ENCODE results near the gene ZNF536. TPM values are rescaled to one million over a fixed set of nuclear protein-coding genes. Genes with fewer than 3 reads are reported as not detected.

The ZNF536 gene
- total RNA-seq, 1 donor from 2014 or later, result 0.43 TPM

DNA sequence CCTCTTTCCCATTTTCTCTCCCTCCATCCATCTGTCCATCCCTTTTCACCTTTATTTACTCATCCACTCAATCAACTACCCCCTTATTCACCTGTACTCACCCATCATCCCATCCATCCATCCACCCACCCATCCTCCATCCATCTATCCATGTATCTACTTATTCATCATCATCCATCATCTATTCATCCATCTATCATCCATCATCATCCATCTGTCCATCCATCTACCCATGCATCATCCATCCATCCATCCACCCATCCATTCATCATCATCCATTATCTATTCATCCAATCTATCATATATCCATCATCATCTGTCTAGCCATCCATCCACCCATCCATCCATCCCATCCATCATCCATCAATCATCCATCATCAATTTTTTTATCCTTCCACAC, 48.3 kb upstream of the ZNF536 start:
- Mint-ChIP-seq H3K4me1 (ENCODE audit: low read depth, unreplicated experiment) (no peaks in the 10 kb centered on the region), H3K27me3 (ENCODE audit: low read depth, unreplicated experiment) (peaks cover 16% of the 10 kb centered on the region), H3K4me3 (ENCODE audit: unreplicated experiment) (no peak overlapping the region), H3K36me3 (ENCODE audit: low read depth, unreplicated experiment) (no peaks in the 10 kb centered on the region), H3K9me3 (ENCODE audit: unreplicated experiment) (peaks cover 2% of the 10 kb centered on the region), H3K27ac (ENCODE audit: unreplicated experiment) (no peak overlapping the region)
- DNase-seq (ENCODE audit: low read depth) (no peak), FAIRE-seq (no peak)
- Histone ChIP-seq H3K4me2 (ENCODE audit: low read length) (no peak overlapping the region), H3K4me3 (ENCODE audit: insufficient read depth, low read depth, low read length) (no peak overlapping the region), H3K27me3 (ENCODE audit: insufficient read depth, low read length) (no peaks in the 10 kb centered on the region), H4K20me1 (ENCODE audit: insufficient read depth, low read length) (no peaks in the 10 kb centered on the region), H3K79me2 (ENCODE audit: insufficient read depth, low read length) (no peaks in the 10 kb centered on the region), H2AFZ (ENCODE audit: low read depth, low read length) (no peak overlapping the region), H3K9ac (ENCODE audit: low read length) (no peak overlapping the region), H3K36me3 (ENCODE audit: insufficient read depth, low read length) (no peaks in the 10 kb centered on the region), H3K9me3 (ENCODE audit: insufficient read depth, low read depth, low read length) (peaks cover 5% of the 10 kb centered on the region), H3K4me1 (ENCODE audit: insufficient read depth, low read length) (no peaks in the 10 kb centered on the region), H3K27ac (ENCODE audit: low read depth, low read length) (no peak overlapping the region)
- TF ChIP-seq CTCF (IDR thresholded peaks at IDR 0.05; ENCODE audit: insufficient read depth, low read depth, low read length) (no peak), EZH2 (IDR thresholded peaks at IDR 0.05; ENCODE audit: insufficient read depth, low read length) (no peak)

DNA sequence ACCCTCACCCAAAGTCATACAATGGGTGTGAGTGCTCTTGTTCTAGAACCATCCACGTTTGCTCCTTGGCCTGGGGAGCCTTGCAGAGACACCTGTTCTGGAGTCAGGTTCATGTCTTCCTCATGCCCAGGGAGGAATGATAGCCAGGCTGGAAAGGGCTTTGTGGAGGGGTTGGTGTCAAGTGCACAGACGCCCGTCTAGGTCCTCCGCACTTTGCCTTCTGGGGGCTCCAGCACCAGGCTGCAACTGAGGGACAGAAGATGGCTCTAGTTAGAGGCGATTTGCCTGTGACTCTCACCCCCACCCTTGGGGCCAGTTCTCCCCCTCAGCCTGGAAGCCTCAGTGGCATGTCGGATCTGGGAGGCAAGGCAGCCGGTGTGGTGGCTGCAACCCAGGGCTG, 47.2 kb upstream of the ZNF536 start:
- TF ChIP-seq EZH2 (IDR thresholded peaks at IDR 0.05; ENCODE audit: insufficient read depth, low read length) (no peak), CTCF (IDR thresholded peaks at IDR 0.05; ENCODE audit: insufficient read depth, low read depth, low read length) (no peak)
- H2AFZ ChIP-seq (ENCODE audit: low read depth, low read length), result no peak overlapping the region
- H3K36me3 Mint-ChIP-seq (ENCODE audit: low read depth, unreplicated experiment), result no peaks in the 10 kb centered on the region
- no peaks in the 10 kb centered on the region for H3K36me3 ChIP-seq (ENCODE audit: insufficient read depth, low read length)
- H3K4me3 Mint-ChIP-seq (ENCODE audit: unreplicated experiment), result no peak overlapping the region
- H3K27ac ChIP-seq (ENCODE audit: low read depth, low read length), result no peak overlapping the region
- no peaks in the 10 kb centered on the region for H3K4me1 ChIP-seq (ENCODE audit: insufficient read depth, low read length)
- peaks cover 5% of the 10 kb centered on the region for H3K9me3 ChIP-seq (ENCODE audit: insufficient read depth, low read depth, low read length)
- FAIRE-seq (no peak), DNase-seq (ENCODE audit: low read depth) (no peak)
- no peaks in the 10 kb centered on the region for H3K79me2 ChIP-seq (ENCODE audit: insufficient read depth, low read length)
- no peak overlapping the region for H3K4me3 ChIP-seq (ENCODE audit: insufficient read depth, low read depth, low read length)
- no peaks in the 10 kb centered on the region for H4K20me1 ChIP-seq (ENCODE audit: insufficient read depth, low read length)
- no peak overlapping the region for H3K4me2 ChIP-seq (ENCODE audit: low read length)
- peaks cover 2% of the 10 kb centered on the region for H3K9me3 Mint-ChIP-seq (ENCODE audit: unreplicated experiment)
- no peak overlapping the region for H3K9ac ChIP-seq (ENCODE audit: low read length)
- H3K27me3 ChIP-seq (ENCODE audit: insufficient read depth, low read length), result no peaks in the 10 kb centered on the region
- H3K27me3 Mint-ChIP-seq (ENCODE audit: low read depth, unreplicated experiment), result peaks cover 19% of the 10 kb centered on the region
- no peaks in the 10 kb centered on the region for H3K4me1 Mint-ChIP-seq (ENCODE audit: low read depth, unreplicated experiment)
- no peak overlapping the region for H3K27ac Mint-ChIP-seq (ENCODE audit: unreplicated experiment)

GRCh38 chr19:30325676-30326392, 46.4 kb upstream of the ZNF536 start:
- no peak overlapping the region for H3K4me3 Mint-ChIP-seq (ENCODE audit: unreplicated experiment)
- Histone ChIP-seq H3K4me2 (ENCODE audit: low read length) (no peak overlapping the region), H3K36me3 (ENCODE audit: insufficient read depth, low read length) (no peaks in the 10 kb centered on the region), H2AFZ (ENCODE audit: low read depth, low read length) (no peak overlapping the region), H3K27ac (ENCODE audit: low read depth, low read length) (no peak overlapping the region), H4K20me1 (ENCODE audit: insufficient read depth, low read length) (no peaks in the 10 kb centered on the region), H3K9me3 (ENCODE audit: insufficient read depth, low read depth, low read length) (peaks cover 5% of the 10 kb centered on the region), H3K79me2 (ENCODE audit: insufficient read depth, low read length) (no peaks in the 10 kb centered on the region), H3K27me3 (ENCODE audit: insufficient read depth, low read length) (no peaks in the 10 kb centered on the region), H3K4me1 (ENCODE audit: insufficient read depth, low read length) (no peaks in the 10 kb centered on the region), H3K4me3 (ENCODE audit: insufficient read depth, low read depth, low read length) (no peak overlapping the region), H3K9ac (ENCODE audit: low read length) (no peak overlapping the region)
- H3K27me3 Mint-ChIP-seq (ENCODE audit: low read depth, unreplicated experiment), result peaks cover 19% of the 10 kb centered on the region
- TF ChIP-seq EZH2 (IDR thresholded peaks at IDR 0.05; ENCODE audit: insufficient read depth, low read length) (no peak), CTCF (IDR thresholded peaks at IDR 0.05; ENCODE audit: insufficient read depth, low read depth, low read length) (no peak)
- no peak for FAIRE-seq
- H3K27ac Mint-ChIP-seq (ENCODE audit: unreplicated experiment), result no peak overlapping the region
- H3K36me3 Mint-ChIP-seq (ENCODE audit: low read depth, unreplicated experiment), result no peaks in the 10 kb centered on the region
- H3K4me1 Mint-ChIP-seq (ENCODE audit: low read depth, unreplicated experiment), result no peaks in the 10 kb centered on the region
- peaks cover 2% of the 10 kb centered on the region for H3K9me3 Mint-ChIP-seq (ENCODE audit: unreplicated experiment)
- no peak for DNase-seq (ENCODE audit: low read depth)

All from astrocyte (in vitro differentiated cells and primary cell).